G401.6 (cell line): ENCODE results near the gene DENND1B.
"Not testable (repeated sequence)": the region's sequence is repeated elsewhere in the genome, so short reads cannot be mapped to it uniquely, and the experiment has no call there.

ENCODE experiments used
- FAIRE-seq: peaks from 2 replicates; lab custom pipeline; 2012; peaks lifted over from hg19 to GRCh38; lab: Jason Lieb, UNC

The DENND1B gene

DNA sequence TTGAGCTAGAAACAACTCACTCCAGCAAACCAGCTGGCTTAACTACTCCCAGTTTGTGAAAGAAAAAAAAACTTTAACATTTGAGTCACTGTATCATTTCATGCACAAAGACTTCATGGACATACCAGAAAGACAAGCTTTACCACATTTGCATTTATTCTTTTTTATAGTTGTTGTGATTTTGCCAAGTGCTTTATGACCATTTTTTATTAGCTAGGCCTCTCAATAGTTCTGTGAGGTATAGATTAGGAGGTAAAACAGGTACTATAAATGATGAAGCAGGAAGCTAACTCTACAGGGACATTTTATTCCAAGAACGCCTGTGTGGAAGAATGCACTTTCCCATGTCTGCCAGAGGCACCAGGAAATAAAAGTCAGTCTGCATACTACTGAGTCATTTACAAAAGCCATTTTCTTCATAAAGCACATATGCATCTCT lies 8.2 kb upstream of the DENND1B start:
- FAIRE-seq, result no peak

DNA sequence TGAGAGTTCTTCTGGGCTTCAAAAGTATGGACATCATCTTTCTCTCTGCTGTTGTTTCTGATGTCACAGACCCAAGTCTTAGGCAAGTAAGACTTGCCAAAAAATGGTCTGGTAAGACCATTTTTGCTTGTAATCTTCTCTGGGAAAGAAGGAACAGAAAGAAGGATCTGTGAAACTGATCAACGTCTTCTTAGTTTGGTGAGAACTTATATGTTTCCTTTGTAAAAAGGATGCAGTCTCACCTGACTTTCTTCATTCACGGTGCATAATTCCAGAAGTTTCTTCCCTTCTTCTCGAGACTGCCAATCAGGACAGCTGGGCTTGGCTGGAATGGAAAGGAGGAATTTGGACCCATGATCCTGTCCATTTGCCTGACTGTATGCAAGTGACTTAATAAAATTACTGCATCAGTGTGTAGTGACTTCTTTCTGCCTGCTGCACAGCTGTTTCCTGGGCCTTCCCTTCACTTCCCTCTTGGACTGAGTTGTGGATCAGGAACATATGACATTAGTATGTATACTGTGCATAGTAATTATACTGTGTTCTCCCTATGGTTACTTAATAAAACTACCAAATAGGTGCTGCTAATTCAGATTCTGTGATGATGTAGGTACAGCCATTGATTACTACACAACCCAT lies 7.6 kb upstream of the DENND1B start:
- no peak for FAIRE-seq

DNA sequence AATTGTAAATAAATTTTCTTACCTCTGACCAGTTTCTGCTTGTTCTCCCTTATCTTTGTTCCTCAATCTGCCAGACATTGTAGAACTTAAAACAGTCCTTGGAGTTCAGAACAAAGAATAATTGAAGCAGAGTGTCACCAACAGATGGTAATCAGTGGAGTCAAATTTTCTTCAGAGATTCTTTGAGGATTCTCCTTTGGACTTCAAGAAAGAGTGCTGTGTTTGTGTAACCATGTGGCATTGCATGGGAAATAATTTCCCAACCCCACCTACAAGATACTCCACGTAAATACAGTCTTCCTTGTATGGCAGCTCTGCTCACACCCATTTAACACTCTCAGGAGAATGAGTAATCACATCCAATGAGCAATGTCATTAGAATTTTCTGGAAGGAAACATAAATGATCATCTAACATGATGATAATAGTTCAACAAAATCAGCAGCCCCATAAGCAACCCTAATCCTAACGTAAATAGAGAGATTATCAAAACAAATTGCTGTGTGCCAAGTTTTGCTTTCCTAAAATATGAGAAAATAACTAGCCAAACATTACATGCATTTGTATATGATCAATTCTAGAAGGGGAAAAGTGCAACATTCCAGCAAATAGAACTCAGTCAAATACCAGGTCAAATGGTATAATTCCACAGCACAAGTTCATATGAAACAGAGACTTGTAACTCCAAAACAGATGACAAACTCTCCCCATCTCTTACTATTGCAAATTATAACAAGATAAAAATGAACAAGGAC lies 6.9 kb upstream of the DENND1B start:
- no peak for FAIRE-seq

DNA sequence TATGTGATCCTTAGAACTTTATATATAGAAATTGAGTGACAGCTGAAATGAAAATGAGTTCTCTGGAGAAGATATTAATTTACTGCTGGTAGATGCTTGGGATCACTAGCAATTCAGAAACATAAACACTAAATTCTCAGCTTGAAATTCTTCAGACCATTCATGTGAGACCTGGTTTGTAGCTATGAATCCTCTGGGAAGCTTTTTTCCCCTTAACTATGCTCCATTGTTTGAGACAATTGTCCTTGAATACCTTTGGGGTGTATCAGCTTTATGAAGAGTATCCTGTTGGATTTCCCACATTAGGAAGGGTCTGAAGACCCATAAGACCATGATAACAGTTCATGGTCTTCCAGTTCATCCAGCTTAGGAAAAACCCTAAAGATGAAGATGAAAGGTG lies 4.6 kb upstream of the DENND1B start:
- FAIRE-seq, result no peak

DNA sequence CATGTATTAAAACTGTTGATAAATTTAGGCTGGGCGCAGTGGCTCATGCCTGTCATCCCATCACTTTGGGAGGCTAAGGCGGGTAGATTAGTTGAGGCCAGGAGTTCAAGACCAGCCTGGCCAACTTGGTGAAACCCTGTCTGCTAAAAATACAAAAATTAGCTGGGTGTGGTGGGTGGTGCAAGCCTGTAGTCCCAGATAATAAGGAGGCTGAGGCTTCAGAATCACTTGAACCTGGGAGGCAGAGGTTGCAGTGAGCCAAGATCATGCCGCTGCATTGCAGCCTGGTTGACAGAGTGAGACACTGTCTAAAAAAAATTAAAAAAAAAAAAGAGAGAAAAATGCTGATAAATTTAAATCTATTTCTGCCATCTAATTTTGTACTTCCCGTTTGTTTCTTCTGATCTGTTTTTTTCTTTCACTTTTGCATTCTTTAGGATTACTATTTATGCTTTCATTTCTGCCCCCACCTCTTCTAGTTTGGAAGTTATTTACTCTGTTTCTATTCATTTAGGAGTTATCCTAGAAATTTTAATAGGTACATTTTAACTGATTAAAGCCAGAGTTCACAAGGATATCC lies 3.2 kb upstream of the DENND1B start:
- FAIRE-seq, result no peak

DNA sequence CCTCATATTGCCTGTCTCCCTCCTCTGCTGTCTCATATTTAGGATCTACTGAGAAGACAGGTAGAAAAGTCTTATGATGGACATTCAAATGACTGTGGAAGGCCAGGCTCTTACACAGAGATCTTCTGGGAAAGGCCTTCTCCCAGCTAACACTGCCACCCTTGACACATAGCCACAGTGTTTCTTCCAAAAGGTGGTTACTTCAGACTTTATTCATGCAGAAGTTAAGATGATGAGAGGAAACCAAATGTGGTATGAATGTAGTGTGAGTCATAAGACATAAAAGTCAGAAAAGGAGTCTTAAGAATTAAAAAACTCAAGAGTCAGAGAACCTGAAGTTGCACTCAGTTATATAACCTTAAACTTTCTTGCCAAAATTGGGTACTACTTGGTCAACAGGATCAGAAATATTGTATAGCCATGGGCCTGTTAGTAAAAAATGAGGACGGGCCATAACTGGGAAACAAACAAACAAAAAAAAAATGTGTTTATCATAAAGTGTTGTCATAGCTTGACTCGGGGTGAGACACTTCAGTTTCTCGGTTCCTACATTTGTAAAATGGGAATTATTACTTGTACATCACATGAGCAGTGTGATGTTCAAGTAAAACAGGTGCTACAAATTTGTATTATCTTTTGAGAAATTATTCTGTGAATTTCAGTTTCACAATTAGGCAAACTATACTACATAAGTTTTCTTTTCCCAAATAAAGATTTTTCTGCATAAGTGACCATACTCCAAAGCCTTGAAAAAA lies 1.2 kb upstream of the DENND1B start:
- FAIRE-seq, result no peak

DNA sequence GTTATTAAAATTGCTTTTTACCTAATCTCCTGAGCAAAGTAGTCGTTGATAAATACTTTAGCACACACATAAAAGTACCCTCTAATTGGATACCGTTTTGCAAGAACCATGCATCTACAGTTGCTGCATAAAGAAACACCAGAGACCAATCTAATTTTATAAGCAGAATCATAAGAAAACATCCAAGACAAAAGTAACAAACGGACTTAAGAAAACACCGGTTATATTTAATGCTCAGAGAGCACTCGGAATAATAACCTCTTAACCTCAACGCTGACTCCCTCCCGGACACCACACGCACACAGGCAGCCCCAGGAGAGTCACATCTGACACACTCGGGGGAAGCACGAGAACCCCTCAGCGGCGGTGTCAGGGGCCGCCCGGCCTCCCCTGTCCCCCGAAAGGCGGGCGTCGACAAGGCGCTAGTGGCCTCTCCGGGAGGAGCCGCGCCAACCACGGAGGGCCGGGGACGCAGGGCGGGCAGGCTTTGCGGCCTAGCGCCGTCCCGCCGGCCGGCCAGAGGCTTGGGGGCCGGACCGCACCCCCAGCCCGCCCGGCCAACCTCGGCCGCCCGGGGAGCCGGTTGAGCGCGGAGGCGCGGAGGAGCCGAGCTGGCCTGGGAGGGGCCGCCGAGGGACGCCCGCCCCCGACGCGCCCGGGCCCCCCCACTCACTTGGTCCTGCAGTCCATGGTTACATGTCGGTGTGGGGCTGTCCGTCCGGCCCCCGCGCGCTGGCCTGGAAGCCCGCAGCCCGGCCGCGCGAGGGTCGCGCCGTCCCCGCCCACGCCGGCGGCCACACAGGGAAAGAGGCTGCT lies 606 bp downstream of the DENND1B start:
- no peak for FAIRE-seq

DNA sequence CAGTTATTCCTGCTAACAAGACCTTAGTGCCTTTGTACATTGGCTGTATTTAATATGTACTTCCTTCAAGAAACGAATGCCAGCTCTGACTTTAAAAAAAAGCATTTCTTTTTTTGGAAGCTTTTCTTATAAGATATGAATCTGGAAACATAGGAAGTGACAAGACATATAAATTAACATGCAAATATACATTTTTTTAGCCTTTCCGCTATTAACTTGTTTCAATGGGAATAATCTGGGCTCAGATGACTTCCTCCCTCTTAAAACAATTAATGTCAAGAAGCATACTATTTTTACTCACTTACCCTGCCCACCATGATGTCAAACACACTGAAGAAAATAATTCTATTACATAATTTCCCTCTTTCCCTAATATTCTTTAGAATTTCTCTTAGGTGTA lies 1.4 kb downstream of the DENND1B start:
- FAIRE-seq, result no peak

DNA sequence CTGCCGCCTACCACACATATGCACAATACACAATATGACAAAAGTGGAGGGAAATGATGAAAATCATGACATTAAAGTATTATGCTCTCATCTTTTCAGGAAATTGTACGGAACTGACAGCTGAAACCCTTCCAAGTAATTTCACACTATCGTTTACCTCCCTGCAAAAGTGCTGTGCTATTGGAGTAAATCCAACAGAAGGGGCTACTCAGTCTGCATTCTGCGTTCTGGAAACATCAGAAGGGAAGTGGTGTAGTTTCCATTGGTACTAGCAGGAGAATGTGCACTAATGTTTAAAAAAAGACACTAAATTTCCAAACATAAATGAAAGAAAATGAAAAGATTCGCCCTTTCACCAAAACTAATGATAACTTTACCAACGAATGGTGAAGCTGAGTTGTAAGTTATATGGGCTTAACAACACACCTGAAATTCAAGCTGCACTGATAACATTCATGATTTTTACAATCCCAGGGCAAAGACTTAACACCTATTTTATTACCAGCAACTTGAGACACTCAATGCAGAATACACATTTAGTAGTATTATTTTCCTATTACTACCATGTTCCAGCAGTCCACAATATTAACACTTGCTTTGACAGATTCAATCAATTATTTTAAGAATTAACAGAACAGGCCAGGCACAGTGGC lies 3.2 kb downstream of the DENND1B start:
- FAIRE-seq, result no peak

DNA sequence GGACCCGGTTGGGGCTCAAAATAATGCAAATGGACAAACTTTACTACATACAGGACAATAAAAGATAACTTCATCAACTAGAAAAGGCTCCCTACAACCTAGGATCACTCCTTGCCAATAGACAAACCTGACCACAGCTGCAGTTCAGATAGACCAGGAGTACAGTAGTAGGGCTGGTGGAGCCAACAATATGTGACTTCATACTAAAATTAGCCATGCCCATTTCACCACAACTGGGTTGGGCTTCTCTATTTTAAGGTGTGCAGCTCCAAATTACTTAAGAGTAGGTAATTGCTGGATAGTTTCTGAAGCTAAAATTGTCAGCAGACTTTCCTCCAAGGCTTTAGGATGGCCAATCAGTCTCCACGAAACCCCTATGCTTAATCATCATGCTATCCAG lies 3.9 kb downstream of the DENND1B start:
- FAIRE-seq, result no peak

DNA sequence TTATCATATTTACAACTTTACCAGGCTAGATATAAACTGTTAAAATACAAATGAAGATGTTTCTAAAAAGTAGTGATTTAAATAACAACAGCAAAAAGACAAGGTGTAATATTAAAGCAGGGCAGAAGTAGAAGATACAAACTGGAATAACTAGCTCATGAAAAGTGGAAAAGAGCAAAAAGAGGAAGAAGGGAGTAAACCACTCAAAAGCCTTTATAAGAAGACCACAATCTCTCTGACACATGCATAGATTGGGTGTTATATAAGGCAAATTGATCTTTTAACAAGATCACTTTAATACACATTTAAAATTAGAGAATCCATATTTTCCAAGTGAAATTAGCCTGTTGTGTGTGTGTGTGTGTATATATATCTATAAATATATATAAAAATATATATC lies 5.0 kb downstream of the DENND1B start:
- no peak for FAIRE-seq

DNA sequence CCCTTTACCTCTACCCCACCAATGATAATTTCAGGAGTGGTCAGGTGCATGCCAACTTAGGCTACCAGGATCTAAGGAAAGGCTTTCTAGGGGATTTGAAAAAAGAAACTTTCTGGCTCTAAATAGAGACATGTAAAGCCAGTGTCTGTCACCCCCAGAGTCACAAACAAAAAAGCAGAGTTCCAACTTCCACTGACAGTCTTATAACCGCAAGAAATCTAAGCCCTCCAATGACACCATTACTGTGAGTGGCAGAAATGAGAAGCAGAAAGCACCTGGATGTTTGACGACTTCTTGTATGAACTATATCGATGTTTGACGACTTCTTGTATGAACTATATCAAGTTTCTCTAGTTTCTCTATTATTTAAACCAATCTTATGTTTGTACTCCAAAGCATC lies 6.0 kb downstream of the DENND1B start:
- FAIRE-seq, result no peak

DNA sequence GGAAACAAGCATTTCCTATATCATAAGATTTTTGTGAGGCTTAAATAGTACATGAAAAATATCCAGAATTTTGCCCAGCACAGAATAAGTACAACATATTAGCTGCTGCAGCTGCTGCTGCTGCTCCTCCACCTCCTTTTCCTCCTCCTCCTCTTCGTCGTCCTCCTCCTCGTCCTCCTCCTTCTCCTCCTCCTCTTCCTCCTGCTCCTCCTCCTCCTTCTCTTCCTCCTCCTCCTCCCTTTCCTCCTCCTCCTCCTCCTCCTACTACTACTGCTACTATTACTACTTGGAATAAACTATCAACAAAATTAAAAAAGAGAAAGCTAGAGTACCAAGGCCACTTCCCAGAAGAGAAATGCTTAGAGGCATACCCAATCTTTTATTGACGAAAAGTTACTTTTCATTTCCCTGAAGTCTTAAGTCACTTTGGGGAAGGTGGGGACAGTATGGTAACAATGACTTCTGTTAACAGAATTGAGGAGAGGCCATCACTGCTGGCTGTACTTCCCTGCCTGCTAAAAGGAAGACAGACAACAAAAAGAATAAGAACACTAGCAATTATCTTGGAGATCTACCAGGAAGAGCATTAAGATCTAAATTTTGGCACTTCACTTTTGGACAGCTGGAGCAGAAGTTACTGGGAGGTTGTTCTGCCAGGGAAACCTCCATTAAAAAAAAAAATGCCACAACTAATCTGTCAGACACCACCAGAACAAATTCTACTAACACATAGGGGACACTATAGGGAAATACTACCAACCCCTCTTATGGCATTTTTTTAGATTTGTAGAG lies 7.1 kb downstream of the DENND1B start:
- FAIRE-seq, result no peak

DNA sequence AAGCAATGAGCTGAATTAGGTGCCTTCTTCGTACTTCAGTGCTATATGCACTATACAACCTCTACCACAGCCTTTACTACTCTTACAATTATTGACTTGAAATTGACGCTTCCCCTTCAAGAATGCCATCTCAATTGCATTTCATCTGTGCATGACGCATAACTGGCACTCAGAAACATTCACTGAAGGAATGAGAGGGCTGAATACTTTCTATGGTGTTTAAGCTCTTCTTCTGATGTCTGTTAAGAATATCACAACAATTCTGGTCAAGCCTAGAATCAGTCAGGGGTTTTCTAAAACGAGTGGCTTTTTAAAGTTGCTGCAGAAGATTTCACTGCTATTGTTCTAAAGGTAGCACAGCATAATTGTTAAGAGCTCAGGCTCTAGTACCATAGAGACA lies 11.5 kb downstream of the DENND1B start:
- no peak for FAIRE-seq

DNA sequence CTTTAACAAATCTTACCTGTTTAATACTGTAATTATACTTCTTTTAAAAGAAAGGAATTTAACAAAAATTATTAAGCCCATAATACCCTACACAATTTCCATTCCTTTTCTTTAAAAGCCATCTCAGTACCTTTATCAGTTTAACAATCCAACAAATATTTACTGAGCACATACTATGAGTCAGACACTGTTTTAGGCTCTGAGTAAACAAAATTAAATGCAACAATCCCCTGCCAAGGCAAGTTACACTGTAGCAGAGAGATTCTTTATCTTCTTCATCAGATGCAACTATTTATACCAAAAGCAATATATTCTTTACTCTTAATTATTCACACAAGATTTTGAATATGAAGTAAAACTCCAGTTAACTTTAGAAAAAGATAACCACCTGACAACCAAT lies 12.0 kb downstream of the DENND1B start:
- no peak for FAIRE-seq

DNA sequence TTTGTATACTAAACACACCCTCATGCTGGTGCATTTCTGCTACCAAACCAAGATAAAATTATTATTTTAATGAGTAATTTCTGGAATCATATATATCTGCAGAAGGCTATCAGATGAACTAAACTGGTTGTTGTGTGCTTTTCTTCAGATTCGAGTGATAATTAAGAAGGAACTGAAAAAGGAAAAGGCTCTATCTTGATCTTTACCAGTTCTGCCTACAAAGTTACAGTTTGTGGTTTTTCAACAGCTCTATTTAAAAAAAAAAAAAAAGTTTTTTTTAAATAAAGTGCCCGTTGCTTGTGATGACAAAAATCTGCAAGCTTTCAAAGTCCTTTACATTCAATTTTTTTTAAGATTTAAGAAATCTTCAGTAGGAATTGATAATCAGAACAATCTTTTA lies 13.6 kb downstream of the DENND1B start:
- FAIRE-seq, result no peak

DNA sequence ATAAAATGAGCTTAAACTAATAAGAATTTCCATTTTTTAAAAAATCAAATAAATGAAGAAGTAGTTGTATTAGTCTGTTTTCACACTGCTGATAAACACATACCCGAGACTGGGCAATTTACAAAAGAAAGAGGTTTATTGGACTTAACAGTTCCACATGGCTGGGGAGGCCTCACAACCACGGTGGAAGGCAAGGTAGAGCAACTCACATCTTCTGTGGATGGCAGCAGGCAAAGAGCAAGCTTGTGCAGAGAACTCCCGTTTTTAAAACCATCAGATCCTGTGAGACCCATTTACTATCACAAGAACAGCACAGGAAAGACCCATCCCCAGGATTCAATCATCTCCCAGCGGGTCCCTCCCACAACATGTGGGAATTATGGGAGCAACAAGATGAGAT lies 19.7 kb downstream of the DENND1B start:
- FAIRE-seq, result not testable (repeated sequence)

DNA sequence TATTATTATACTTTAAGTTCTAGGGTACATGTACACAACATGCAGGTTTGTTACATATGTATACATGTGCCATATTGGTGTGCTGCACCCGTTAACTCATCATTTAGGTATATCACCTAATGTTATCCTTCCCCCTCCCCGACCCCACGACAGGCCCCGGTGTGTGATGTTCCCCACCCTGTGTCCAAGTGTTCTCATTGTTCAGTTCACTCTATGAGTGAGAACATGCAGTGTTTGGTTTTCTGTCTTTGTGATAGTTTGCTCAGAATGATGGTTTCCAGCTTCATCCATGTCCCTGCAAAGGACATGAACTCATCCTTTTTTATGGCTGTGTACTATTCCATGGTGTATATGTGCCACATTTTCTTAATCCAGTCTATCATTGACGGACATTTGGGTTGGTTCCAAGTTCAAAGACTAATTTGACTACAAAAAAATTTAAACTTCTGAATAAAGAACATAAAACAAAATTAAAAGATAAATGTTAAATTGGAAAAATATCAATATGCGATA lies 22.6 kb downstream of the DENND1B start:
- not testable (repeated sequence) for FAIRE-seq

DNA sequence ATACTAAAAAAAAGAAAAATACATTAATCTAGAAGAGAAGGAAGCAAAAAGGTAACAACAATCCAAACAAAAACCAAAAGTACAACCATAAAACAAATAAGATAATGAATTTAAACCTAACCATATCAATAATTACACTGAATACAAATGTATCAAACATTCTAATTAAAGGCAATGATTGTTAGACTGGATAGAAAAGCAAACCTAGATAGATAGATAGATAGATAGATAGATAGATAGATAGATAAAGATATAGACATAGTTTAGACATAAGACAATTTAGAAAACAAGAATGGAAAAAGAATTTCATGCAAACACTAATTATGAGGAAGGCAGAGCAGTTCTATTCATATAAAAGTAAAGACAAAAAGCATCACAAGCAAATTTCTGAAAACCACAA lies 24.9 kb downstream of the DENND1B start:
- no peak for FAIRE-seq

DNA sequence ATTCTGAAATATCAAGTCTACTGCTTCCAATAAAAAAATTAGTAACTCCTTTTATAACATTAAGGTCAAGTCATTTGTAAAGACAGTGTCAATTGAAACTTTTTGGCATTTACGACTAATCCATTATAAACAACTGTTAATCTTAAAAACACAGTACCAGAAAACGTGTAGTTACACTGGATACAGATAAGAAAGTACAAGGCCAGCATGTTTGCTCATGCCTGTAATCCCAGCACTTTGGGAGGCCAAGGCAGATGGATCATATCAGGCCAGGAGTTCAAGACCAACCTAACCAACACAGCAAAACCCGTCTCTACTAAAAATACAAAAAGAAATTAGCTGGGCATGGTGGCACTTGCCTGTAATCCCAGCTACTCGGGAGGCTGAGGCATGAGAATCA lies 29.4 kb downstream of the DENND1B start:
- FAIRE-seq, result no peak

DNA sequence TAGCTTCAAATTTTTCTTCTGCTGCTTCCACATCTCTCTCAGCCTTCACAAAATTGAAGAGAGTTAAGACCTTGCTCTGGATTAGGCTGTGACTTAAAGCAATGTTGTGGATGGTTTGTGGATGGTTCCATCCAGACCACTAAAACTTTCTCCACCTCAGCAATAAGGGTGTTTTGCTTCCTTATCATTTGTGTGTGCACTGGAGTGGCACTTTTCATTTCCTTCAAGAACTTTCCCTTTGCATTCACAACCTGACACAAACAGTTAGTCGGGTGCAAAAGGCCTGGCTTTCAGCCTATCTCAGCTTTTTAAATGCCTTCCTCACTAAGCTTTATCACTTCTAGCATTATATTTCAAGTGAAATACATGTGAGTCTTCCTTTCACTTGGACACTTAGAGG lies 30.3 kb downstream of the DENND1B start:
- FAIRE-seq, result no peak
